Smooth muscle cell (in vitro differentiated cells): ENCODE data around the gene ACSF2. TPM values are rescaled to one million over a fixed set of nuclear protein-coding genes. Genes with fewer than 3 reads are reported as not detected.

Experiments
- DNase-seq: peaks from one replicate; lab custom pipeline; 2025; ENCODE audit not compliant: unreplicated experiment; lab: John Stamatoyannopoulos, UW
- H2AFZ ChIP-seq: fragments of 200-600 bp; sonication (generic); 2 replicates; pipeline ENCODE4 v1.6.0; 2016; ENCODE audit warnings: antibody characterized with exemption, low read depth, mild to moderate bottlenecking
- H3F3A ChIP-seq: fragments of 200-600 bp; sonication (generic); 2 replicates; pipeline ENCODE4 v1.6.0; 2017; ENCODE audit warnings: antibody characterized with exemption, low read depth
- H3K27ac ChIP-seq: fragments of 200-600 bp; sonication (generic); 2 replicates; pipeline ENCODE4 v1.5.1; 2016; ENCODE audit warnings: low read depth, mild to moderate bottlenecking
- H3K27me3 ChIP-seq: fragments of 200-600 bp; sonication (generic); 2 replicates; pipeline ENCODE4 v1.6.1; 2016; ENCODE audit warnings: low read depth, mild to moderate bottlenecking
- H3K36me3 ChIP-seq: fragments of 200-600 bp; sonication (generic); 2 replicates; pipeline ENCODE4 v1.5.1; 2016; ENCODE audit warnings: low read depth
- H3K4me1 ChIP-seq: fragments of 200-600 bp; sonication (generic); 2 replicates; pipeline ENCODE4 v1.5.1; 2016; ENCODE audit warnings: low read depth
- H3K4me2 ChIP-seq: fragments of 200-600 bp; sonication (generic); 2 replicates; pipeline ENCODE4 v1.6.0; 2016; ENCODE audit warnings: mild to moderate bottlenecking
- H3K4me3 ChIP-seq: fragments of 200-600 bp; sonication (generic); 2 replicates; pipeline ENCODE4 v1.5.1; 2016; ENCODE audit warnings: mild to moderate bottlenecking
- H3K79me2 ChIP-seq: fragments of 200-600 bp; sonication (generic); 2 replicates; pipeline ENCODE4 v1.6.0; 2016; ENCODE audit warnings: low read depth, mild to moderate bottlenecking
- H3K9ac ChIP-seq: fragments of 200-600 bp; sonication (generic); 2 replicates; pipeline ENCODE4 v1.6.0; 2016; ENCODE audit warnings: low read depth
- H3K9me3 ChIP-seq: fragments of 200-600 bp; sonication (generic); replicated peaks from 2 replicates; pipeline ENCODE4 v1.5.1; 2016; ENCODE audit warnings: low read depth
- H4K20me1 ChIP-seq: fragments of 200-600 bp; sonication (generic); 2 replicates; pipeline ENCODE4 v1.6.0; 2016; ENCODE audit warnings: low read depth
- CTCF ChIP-seq: fragments of 200-600 bp; sonication (generic); IDR thresholded peaks from 2 replicates; pipeline ENCODE4 v1.5.1; 2017; ENCODE audit warnings: borderline replicate concordance, mild to moderate bottlenecking, antibody characterized with exemption; ENCODE audit not compliant: insufficient read depth, poor library complexity, severe bottlenecking
- whole genome bisulfite sequencing: methylation state at CpG from one replicate; pipeline ENCODE4 v1.1.7; 2016; ENCODE audit warnings: low lambda C conversion rate; 5-methylcytosine and 5-hydroxymethylcytosine counted together
- polyA plus RNA-seq: library from polyadenylated mRNA; unstranded; fragments of >200 nt; fragmentation: Nextera tagmentation; extraction: Ambion mirVana; gene quantifications from 2 replicates; pipeline ENCODE4 v1.2.1, GENCODE V29; 2016
- total RNA-seq: library from RNA; depleted of rRNA; stranded (reverse); fragments of >200 nt; gene quantifications from 2 replicates; pipeline ENCODE4 v1.2.3, GENCODE V29; 2014

The ACSF2 gene
- total and polyA plus RNA-seq, 2 experiments from 2014 or later, result 13.7 to 16.8 TPM

DNA sequence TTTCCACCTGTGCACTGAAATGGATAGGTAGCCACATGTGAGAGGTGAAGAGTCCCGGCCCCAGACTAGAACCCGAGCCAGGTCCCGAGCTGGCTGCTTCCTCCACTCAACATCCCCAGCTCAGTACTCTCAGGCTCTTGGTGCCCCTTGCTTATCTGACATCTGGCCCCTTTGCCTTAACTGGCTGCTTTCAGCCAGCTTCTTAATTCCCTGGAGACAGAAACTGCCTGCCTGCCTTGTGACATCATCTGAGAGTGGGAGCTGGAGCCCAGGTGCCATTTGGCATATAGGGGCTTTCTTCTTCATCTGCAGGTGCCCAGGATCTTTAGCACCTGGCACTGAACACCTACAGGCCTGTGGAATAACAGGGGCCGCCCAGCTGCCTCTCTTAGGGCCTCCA is 33.7 kb downstream of the ACSF2 start:
- Histone ChIP-seq H3K4me3 (no peak overlapping the region), H2AFZ (no peak overlapping the region), H3K36me3 (no peaks in the 10 kb centered on the region), H3K79me2 (no peaks in the 10 kb centered on the region), H4K20me1 (peaks cover 20% of the 10 kb centered on the region), H3K4me2 (no peak overlapping the region), H3K27me3 (no peaks in the 10 kb centered on the region), H3K9ac (no peak overlapping the region), H3K27ac (no peak overlapping the region), H3K9me3 (no peaks in the 10 kb centered on the region), H3F3A (no peaks in the 10 kb centered on the region), H3K4me1 (no peaks in the 10 kb centered on the region)
- 89% methylated on average over 4 of the region's 4 CpGs for WGBS
- DNase-seq, result no peak
- TF ChIP-seq CTCF, result no peak

- TF ChIP-seq CTCF, result no peak
- H3K9ac ChIP-seq, result no peak overlapping the region
- H4K20me1 ChIP-seq, result peaks cover 20% of the 10 kb centered on the region
- no peaks in the 10 kb centered on the region for H3K4me1 ChIP-seq
- no peak overlapping the region for H3K4me3 ChIP-seq
- H3K27ac ChIP-seq, result no peak overlapping the region
- H3F3A ChIP-seq, result no peaks in the 10 kb centered on the region
- H3K9me3 ChIP-seq, result no peaks in the 10 kb centered on the region
- WGBS, result 98% methylated on average over 9 of the region's 9 CpGs
- no peaks in the 10 kb centered on the region for H3K36me3 ChIP-seq
- no peak overlapping the region for H3K4me2 ChIP-seq
- no peak for DNase-seq
- no peaks in the 10 kb centered on the region for H3K27me3 ChIP-seq
- H2AFZ ChIP-seq, result no peak overlapping the region
- H3K79me2 ChIP-seq, result no peaks in the 10 kb centered on the region
Observed at GRCh38 chr17:50460831-50461526, 35.0 kb downstream of the ACSF2 start.

- Histone ChIP-seq H3K4me3 (no peak overlapping the region), H3K27me3 (no peaks in the 10 kb centered on the region), H2AFZ (no peak overlapping the region), H3K4me1 (no peaks in the 10 kb centered on the region), H3F3A (no peaks in the 10 kb centered on the region), H3K36me3 (no peaks in the 10 kb centered on the region), H3K9me3 (no peaks in the 10 kb centered on the region), H3K79me2 (no peaks in the 10 kb centered on the region), H3K4me2 (no peak overlapping the region), H3K9ac (no peak overlapping the region), H4K20me1 (peaks cover 20% of the 10 kb centered on the region), H3K27ac (no peak overlapping the region)
- no peak for DNase-seq
- 97% methylated on average over 14 of the region's 14 CpGs for WGBS
- no peak for TF ChIP-seq CTCF
Observed at GRCh38 chr17:50461550-50462132, 35.6 kb downstream of the ACSF2 start.

- Histone ChIP-seq H3F3A (no peaks in the 10 kb centered on the region), H3K4me1 (no peaks in the 10 kb centered on the region), H3K9ac (no peak overlapping the region), H3K27me3 (no peaks in the 10 kb centered on the region), H3K4me2 (no peak overlapping the region), H3K9me3 (no peaks in the 10 kb centered on the region), H3K36me3 (no peaks in the 10 kb centered on the region), H4K20me1 (peaks cover 14% of the 10 kb centered on the region), H3K27ac (no peak overlapping the region), H3K4me3 (no peak overlapping the region), H3K79me2 (no peaks in the 10 kb centered on the region), H2AFZ (no peak overlapping the region)
- no peak for DNase-seq
- no peak for TF ChIP-seq CTCF
- WGBS, result 95% methylated on average over 9 of the region's 9 CpGs
Observed at GRCh38 chr17:50462446-50462845, 36.4 kb downstream of the ACSF2 start.
